Measurements from ENCODE around the gene ATP5F1E. TPM values are rescaled to one million over a fixed set of nuclear protein-coding genes. Genes with fewer than 3 reads are reported as not detected.

ATP5F1E gene
- total RNA-seq, 1 experiment from 2014 or later, result 41.1 TPM

DNA sequence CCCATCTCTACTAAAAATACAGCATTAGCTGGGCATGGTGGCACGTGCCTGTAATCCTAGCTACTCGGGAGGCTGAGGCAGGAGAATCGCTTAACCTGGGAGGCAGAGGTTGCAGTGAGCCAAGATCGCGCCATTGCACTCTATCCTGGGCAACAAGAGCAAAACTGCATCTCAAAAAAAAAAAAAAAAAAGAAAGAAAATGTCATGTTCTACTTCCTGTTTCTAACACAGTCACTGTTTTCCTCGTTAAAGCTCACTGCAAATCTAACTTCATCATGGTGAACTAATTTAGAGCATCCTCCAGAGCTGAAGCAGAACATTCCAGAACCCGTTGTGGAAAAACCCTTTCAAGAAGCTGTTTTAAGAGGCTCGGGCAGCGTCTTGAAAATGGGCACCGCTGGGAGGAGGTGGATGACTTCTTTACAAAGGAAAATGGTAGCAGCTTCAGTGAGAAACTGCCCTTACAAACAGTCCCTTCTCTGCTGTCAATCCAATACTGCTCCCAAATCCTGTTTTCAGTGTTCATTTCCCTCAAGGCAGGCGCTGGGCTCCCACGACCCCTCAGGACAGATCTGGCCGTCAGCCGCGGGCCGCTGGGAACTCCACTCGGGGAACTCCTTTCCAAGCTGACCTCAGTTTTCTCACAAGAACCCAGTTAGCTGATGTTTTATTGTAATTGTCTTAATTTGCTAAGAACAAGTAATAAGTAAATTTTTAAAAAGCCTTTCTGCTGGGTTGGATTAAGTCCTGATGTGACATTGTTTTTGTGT, 37.6 kb downstream of the ATP5F1E start (continued):
- TF ChIP-seq MLX (CRISPR knock-in tag; IDR thresholded peaks at IDR 0.05) (no peak), ARID4B (CRISPR knock-in tag; IDR thresholded peaks at IDR 0.05; ENCODE audit: borderline replicate concordance) (no peak)

GRCh38 chr20:58993332-58994248, 38.5 kb downstream of the ATP5F1E start:
- ATAC-seq, result no peak
- Mint-ChIP-seq H3K4me3 (no peak overlapping the region), H3K36me3 (peaks cover 75% of the 10 kb centered on the region), H3K4me1 (no peaks in the 10 kb centered on the region), H3K27ac (no peak overlapping the region), H3K9me3 (no peaks in the 10 kb centered on the region), H3K27me3 (ENCODE audit: low read depth) (no peaks in the 10 kb centered on the region)
- POLR2A ChIA-PET, result interaction anchor here (0.7 to 1.0 kb wide), 3 partner anchors 10 to 71 kb away, joined by 3 to 4 read pairs (median 4); no protein-coding TSS in a partner anchor
- CTCF ChIA-PET, result interaction anchor here (0.6 kb wide), 2 partner anchors 118 to 711 kb away, joined by 3 read pairs; no protein-coding TSS in a partner anchor
- no peak for DNase-seq (ENCODE audit: low spot score)
- TF ChIP-seq IRF2 (CRISPR knock-in tag; IDR thresholded peaks at IDR 0.05; ENCODE audit: borderline replicate concordance, low read depth) (no peak), E2F1 (CRISPR knock-in tag; IDR thresholded peaks at IDR 0.05) (no peak), NFE2L1 (CRISPR knock-in tag; IDR thresholded peaks at IDR 0.05) (no peak), HMGA2 (CRISPR knock-in tag; IDR thresholded peaks at IDR 0.05) (no peak), ESRRA (CRISPR knock-in tag; IDR thresholded peaks at IDR 0.05; ENCODE audit: borderline replicate concordance) (no peak), SOX15 (CRISPR knock-in tag; IDR thresholded peaks at IDR 0.05) (no peak), ZSCAN18 (CRISPR knock-in tag; IDR thresholded peaks at IDR 0.05) (no peak), ARID4B (CRISPR knock-in tag; IDR thresholded peaks at IDR 0.05; ENCODE audit: borderline replicate concordance) (no peak), ZNF232 (CRISPR knock-in tag; IDR thresholded peaks at IDR 0.05) (no peak), ZNF121 (CRISPR knock-in tag; IDR thresholded peaks at IDR 0.05) (no peak)
- TF ChIP-seq, protein P1, sequence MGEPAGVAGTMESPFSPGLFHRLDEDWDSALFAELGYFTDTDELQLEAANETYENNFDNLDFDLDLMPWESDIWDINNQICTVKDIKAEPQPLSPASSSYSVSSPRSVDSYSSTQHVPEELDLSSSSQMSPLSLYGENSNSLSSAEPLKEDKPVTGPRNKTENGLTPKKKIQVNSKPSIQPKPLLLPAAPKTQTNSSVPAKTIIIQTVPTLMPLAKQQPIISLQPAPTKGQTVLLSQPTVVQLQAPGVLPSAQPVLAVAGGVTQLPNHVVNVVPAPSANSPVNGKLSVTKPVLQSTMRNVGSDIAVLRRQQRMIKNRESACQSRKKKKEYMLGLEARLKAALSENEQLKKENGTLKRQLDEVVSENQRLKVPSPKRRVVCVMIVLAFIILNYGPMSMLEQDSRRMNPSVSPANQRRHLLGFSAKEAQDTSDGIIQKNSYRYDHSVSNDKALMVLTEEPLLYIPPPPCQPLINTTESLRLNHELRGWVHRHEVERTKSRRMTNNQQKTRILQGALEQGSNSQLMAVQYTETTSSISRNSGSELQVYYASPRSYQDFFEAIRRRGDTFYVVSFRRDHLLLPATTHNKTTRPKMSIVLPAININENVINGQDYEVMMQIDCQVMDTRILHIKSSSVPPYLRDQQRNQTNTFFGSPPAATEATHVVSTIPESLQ (CRISPR knock-in tag; IDR thresholded peaks at IDR 0.05), result no peak
- TF ChIP-seq, protein P2, sequence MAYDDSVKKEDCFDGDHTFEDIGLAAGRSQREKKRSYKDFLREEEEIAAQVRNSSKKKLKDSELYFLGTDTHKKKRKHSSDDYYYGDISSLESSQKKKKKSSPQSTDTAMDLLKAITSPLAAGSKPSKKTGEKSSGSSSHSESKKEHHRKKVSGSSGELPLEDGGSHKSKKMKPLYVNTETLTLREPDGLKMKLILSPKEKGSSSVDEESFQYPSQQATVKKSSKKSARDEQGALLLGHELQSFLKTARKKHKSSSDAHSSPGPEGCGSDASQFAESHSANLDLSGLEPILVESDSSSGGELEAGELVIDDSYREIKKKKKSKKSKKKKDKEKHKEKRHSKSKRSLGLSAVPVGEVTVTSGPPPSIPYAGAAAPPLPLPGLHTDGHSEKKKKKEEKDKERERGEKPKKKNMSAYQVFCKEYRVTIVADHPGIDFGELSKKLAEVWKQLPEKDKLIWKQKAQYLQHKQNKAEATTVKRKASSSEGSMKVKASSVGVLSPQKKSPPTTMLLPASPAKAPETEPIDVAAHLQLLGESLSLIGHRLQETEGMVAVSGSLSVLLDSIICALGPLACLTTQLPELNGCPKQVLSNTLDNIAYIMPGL (CRISPR knock-in tag; IDR thresholded peaks at IDR 0.05), result no peak
- TF ChIP-seq, protein P3, sequence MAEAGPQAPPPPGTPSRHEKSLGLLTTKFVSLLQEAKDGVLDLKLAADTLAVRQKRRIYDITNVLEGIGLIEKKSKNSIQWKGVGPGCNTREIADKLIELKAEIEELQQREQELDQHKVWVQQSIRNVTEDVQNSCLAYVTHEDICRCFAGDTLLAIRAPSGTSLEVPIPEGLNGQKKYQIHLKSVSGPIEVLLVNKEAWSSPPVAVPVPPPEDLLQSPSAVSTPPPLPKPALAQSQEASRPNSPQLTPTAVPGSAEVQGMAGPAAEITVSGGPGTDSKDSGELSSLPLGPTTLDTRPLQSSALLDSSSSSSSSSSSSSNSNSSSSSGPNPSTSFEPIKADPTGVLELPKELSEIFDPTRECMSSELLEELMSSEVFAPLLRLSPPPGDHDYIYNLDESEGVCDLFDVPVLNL (CRISPR knock-in tag; IDR thresholded peaks at IDR 0.05; ENCODE audit: borderline replicate concordance, low read depth), result no peak
